GM12878 (cell line): ENCODE measurements around the gene DLG1. TPM values are rescaled to one million over a fixed set of nuclear protein-coding genes. Genes with fewer than 3 reads are reported as not detected.

ENCODE experiments used
- ATAC-seq: fragments of 200-7000 bp; cut with Tn5 transposase; 3 replicates; pipeline ENCODE4 v1.9.1; 2020; ENCODE audit warnings: mild to moderate bottlenecking, moderate library complexity
- BruUV-seq: library from RNA; stranded (reverse); fragments of 400-500 nt; replicated peaks from 2 replicates; lab custom pipeline; 2021; lab: Mats Ljungman, UMichigan
- CTCF ChIA-PET: fragments of 300-600 bp; sonication (Branson Sonifier 250); formaldehyde crosslinking; extraction: SDS; loops from one replicate; lab custom pipeline; 2021; ENCODE audit warnings: inconsistent platforms; lab: Yijun Ruan, JAX
- POLR2A ChIA-PET: fragments of 350-600 bp; formaldehyde crosslinking; extraction: SDS; loops from one replicate; lab custom pipeline; 2021; ENCODE audit warnings: inconsistent platforms; lab: Charles Lee
- RAD21 ChIA-PET: fragments of 300-600 bp; sonication (Branson Sonifier 250); formaldehyde crosslinking; loops from one replicate; lab custom pipeline; 2023; ENCODE audit warnings: antibody characterized with exemption; ENCODE audit not compliant: unreplicated experiment; lab: Charles Lee
- SMC1A ChIA-PET: fragments of 300-600 bp; sonication (Branson Sonifier 250); formaldehyde crosslinking; loops from one replicate; lab custom pipeline; 2023; ENCODE audit not compliant: unreplicated experiment, uncharacterized antibody; lab: Charles Lee
- DNase-seq: peaks from one replicate; pipeline ENCODE4 v3.0.0-alpha.2; 2011; ENCODE audit warnings: low read depth, low spot score
- FAIRE-seq: peaks from 3 replicates; lab custom pipeline; 2011; peaks lifted over from hg19 to GRCh38; lab: Jason Lieb, UNC
- H2AFZ ChIP-seq: 2 replicates; pipeline ENCODE4 v1.6.0; 2011; ENCODE audit warnings: low read depth, low read length, control low read depth; ENCODE audit not compliant: control insufficient read depth
- H3K27ac ChIP-seq: 2 replicates; pipeline ENCODE4 v1.5.1; 2011; ENCODE audit warnings: control low read depth; ENCODE audit not compliant: control insufficient read depth, insufficient read depth
- H3K27me3 ChIP-seq, 2 experiments: replicated peaks in 1 of 2; 2 replicates each; pipeline versions ENCODE4 v1.6.0 to v1.6.1; 2011; ENCODE audit warnings: low read length in 1 of 2; ENCODE audit not compliant: control insufficient read depth in 2 of 2, insufficient read depth in 2 of 2
- H3K36me3 ChIP-seq, 2 experiments: 2 replicates each; pipeline ENCODE4 v1.5.1; 2011; ENCODE audit warnings: low read length in 1 of 2; ENCODE audit not compliant: control insufficient read depth in 2 of 2, insufficient read depth in 2 of 2
- H3K4me1 ChIP-seq: 2 replicates; pipeline ENCODE4 v1.6.1; 2011; ENCODE audit warnings: mild to moderate bottlenecking, low read length, moderate library complexity, mixed read lengths; ENCODE audit not compliant: control insufficient read depth, insufficient read depth
- H3K4me2 ChIP-seq: 2 replicates; pipeline ENCODE4 v1.6.0; 2011; ENCODE audit warnings: control low read depth; ENCODE audit not compliant: control insufficient read depth, insufficient read depth
- H3K4me3 ChIP-seq: fragments of 200-600 bp; sonication (generic); 2 replicates; pipeline ENCODE4 v1.5.1; 2016
- H3K79me2 ChIP-seq: 2 replicates; pipeline ENCODE4 v1.6.0; 2011; ENCODE audit warnings: low read length; ENCODE audit not compliant: control insufficient read depth, insufficient read depth
- H3K9ac ChIP-seq: 2 replicates; pipeline ENCODE4 v1.8.0; 2011; ENCODE audit warnings: low read length, control low read depth, mixed read lengths; ENCODE audit not compliant: control insufficient read depth, insufficient read depth
- H3K9me3 ChIP-seq: replicated peaks from 3 replicates; pipeline ENCODE4 v1.5.1; 2011; ENCODE audit warnings: mild to moderate bottlenecking, low read length; ENCODE audit not compliant: control insufficient read depth, insufficient read depth
- H4K20me1 ChIP-seq: 2 replicates; pipeline ENCODE4 v1.6.0; 2011; ENCODE audit not compliant: control insufficient read depth, insufficient read depth
- SIX5 ChIP-seq: IDR thresholded peaks from 2 replicates; pipeline ENCODE4 v1.6.1; 2011; ENCODE audit warnings: mild to moderate bottlenecking, low read depth, low read length, moderate library complexity; ENCODE audit not compliant: severe bottlenecking
- WGBS: methylation state at CpG from one replicate; pipeline ENCODE4 v1.1.6; 2016; ENCODE audit warnings: low lambda C conversion rate; ENCODE audit not compliant: insufficient replicate concordance, insufficient coverage; ENCODE audit errors: missing lambda C conversion rate; 5-methylcytosine and 5-hydroxymethylcytosine counted together
- in situ Hi-C: fragments of 300-500 bp; cut with MboI; formaldehyde crosslinking; loops from 9 replicates; pipeline ENCODE4 v1.14.3; 2018; ENCODE audit warnings: mixed read lengths
- intact Hi-C: fragments of 100-400 bp; cut with micrococcal nuclease; formaldehyde crosslinking; loops from one replicate; pipeline ENCODE4 v1.14.2; 2022; ENCODE audit not compliant: unreplicated experiment
- polyA plus RNA-seq, 11 experiments: library from polyadenylated mRNA; depleted of rRNA in 4 of 11; unstranded in 6 of 11; stranded (reverse) in 5 of 11; fragments of >200 nt; fragmentation: Nextera tagmentation in 4 of 11; fragmentation: Illumina TruSeq in 1 of 11; extraction: Ambion mirVana in 4 of 11; extraction: Trizol in 1 of 11; gene quantifications; 1 replicate in 1 of 11; 2 replicates in 10 of 11; pipeline versions ENCODE4 v1.2.1 to v1.2.3, GENCODE V29; 2011 to 2016; ENCODE audit warnings: inconsistent platforms in 2 of 11, missing spikeins in 2 of 11, low read depth in 1 of 11
- total RNA-seq, 4 experiments: library from RNA; depleted of rRNA in 3 of 4; stranded (reverse); fragments of >200 nt in 3 of 4; fragmentation: Illumina TruSeq in 1 of 4; extraction: Trizol in 1 of 4; gene quantifications; 2 replicates each; pipeline versions ENCODE4 v1.2.1 to v1.2.3, GENCODE V29; 2013 to 2021
- TF ChIP-seq, protein P1 (sequence below): fragments of 450-650 bp; IDR thresholded peaks from 2 replicates; pipeline ENCODE4 v1.6.1; 2017; ENCODE audit warnings: mild to moderate bottlenecking, moderate library complexity

The DLG1 gene
- total and polyA plus RNA-seq, 10 of the 15 experiments (the other 5 are each of a cell fraction or from before 2014, with no cell fraction given), result 9.2 to 63.1 (median 40.1) TPM

- no peak for FAIRE-seq
- no peak for DNase-seq
- 93% methylated on average over 4 of the region's 4 CpGs for WGBS
- CTCF ChIA-PET, result no interaction called here
- intact Hi-C loops (no loop called here), in situ Hi-C loops (no loop called here)
- RAD21 ChIA-PET, result no interaction called here
- no peaks in the 10 kb centered on the region for H4K20me1 ChIP-seq
- no peak overlapping the region for H3K4me3 ChIP-seq
- no peak for ATAC-seq
- SMC1A ChIA-PET, result no interaction called here
- no peaks in the 10 kb centered on the region for H3K4me1 ChIP-seq
- H3K4me2 ChIP-seq, result no peak overlapping the region
- no peaks in the 10 kb centered on the region for H3K79me2 ChIP-seq
- no TSS peak for BruUV-seq
- H3K27me3 ChIP-seq, result no peaks in the 10 kb centered on the region
- no peak overlapping the region for H3K27ac ChIP-seq
- POLR2A ChIA-PET, result no interaction called here
- no peak overlapping the region for H3K9ac ChIP-seq
- no peaks in the 10 kb centered on the region for H3K9me3 ChIP-seq
- no peak for TF ChIP-seq SIX5
- TF ChIP-seq, protein P1, sequence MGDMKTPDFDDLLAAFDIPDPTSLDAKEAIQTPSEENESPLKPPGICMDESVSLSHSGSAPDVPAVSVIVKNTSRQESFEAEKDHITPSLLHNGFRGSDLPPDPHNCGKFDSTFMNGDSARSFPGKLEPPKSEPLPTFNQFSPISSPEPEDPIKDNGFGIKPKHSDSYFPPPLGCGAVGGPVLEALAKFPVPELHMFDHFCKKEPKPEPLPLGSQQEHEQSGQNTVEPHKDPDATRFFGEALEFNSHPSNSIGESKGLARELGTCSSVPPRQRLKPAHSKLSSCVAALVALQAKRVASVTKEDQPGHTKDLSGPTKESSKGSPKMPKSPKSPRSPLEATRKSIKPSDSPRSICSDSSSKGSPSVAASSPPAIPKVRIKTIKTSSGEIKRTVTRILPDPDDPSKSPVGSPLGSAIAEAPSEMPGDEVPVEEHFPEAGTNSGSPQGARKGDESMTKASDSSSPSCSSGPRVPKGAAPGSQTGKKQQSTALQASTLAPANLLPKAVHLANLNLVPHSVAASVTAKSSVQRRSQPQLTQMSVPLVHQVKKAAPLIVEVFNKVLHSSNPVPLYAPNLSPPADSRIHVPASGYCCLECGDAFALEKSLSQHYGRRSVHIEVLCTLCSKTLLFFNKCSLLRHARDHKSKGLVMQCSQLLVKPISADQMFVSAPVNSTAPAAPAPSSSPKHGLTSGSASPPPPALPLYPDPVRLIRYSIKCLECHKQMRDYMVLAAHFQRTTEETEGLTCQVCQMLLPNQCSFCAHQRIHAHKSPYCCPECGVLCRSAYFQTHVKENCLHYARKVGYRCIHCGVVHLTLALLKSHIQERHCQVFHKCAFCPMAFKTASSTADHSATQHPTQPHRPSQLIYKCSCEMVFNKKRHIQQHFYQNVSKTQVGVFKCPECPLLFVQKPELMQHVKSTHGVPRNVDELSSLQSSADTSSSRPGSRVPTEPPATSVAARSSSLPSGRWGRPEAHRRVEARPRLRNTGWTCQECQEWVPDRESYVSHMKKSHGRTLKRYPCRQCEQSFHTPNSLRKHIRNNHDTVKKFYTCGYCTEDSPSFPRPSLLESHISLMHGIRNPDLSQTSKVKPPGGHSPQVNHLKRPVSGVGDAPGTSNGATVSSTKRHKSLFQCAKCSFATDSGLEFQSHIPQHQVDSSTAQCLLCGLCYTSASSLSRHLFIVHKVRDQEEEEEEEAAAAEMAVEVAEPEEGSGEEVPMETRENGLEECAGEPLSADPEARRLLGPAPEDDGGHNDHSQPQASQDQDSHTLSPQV, result no peak
- peaks cover 0 to 9% of the 10 kb centered on the region in 2 experiments; a peak in 2 of 4 replicates for H3K36me3 ChIP-seq
- no peak overlapping the region for H2AFZ ChIP-seq
Measured at GRCh38 chr3:197062446-197062845, 236.0 kb downstream of the DLG1 start.
